ENCODE data around the gene STRN3. TPM values are rescaled to one million over a fixed set of nuclear protein-coding genes. Genes with fewer than 3 reads are reported as not detected.
A peak's percentile ranks its signal among the peaks of the same experiment; 100 is the strongest.

STRN3 gene
- total and polyA plus RNA-seq, 2 of the 4 experiments (the other 2 are of a cell fraction): 10.8 to 78.7 TPM

DNA sequence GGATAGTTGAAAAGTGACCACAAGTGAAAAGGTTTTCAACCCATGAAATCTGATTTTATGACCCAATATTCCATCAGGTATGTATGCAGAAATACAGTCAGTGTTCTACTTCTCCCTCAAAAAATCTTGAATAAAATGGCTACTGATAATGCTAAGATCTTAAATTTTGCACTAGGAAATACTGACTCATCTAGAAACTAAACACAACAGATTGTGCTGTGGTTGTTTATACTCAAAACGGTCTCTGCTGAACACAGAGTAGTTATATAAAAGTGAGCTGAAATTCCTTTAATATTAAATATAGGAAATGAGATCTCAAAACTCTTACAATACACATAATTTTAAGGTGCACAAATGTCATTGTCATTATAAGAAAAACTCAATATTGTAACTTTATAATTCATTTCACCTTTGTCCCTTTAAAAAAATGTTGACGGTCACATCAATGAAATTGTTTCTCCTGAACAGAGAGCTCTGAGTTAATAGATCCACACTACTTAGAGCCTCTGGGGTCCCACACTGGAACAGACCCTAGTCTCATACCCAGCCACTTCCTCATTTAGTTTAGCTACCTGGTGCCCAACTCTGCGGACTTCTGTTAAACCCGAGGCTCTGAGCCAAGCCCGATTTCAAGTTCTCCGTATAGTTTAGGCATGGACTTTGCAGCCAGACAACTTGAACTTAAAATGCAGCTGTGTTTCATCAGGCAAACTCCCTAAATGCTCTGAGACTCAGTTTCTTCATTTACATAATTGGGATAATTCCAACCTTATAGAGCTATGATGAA lies 142.5 kb downstream of the STRN3 start:
- Histone ChIP-seq H3K9me1 (ENCODE audit: insufficient read depth, low read length) (no peaks in the 10 kb centered on the region; the same call in 1 of the 2 replicates), H3K56ac (ENCODE audit: extremely low read depth, insufficient read depth, low read length) (no peak overlapping the region), H2BK20ac (ENCODE audit: low read depth, low read length) (no peak overlapping the region), H2BK15ac (ENCODE audit: low read depth, low read length) (no peak overlapping the region), H3K14ac (replicated peaks; ENCODE audit: low read depth, low read length) (no peak overlapping the region), H3K79me1 (ENCODE audit: low read depth in 1 of 2, low read length in 2 of 2) (no peaks in the 10 kb centered on the region), H2AK5ac (ENCODE audit: low read depth, low read length) (peak overlapping the region; percentile 25; the same call in 1 of the 2 replicates), H2AFZ (replicated peaks; ENCODE audit: low read length, poor library complexity) (no peak overlapping the region), H3K4me2 (ENCODE audit: low read depth, low read length) (no peak overlapping the region), H3K4me1 (ENCODE audit: control insufficient read depth, insufficient read depth, low read length) (peaks cover 2% of the 10 kb centered on the region; the same call in 1 of the 2 replicates), H3K4ac (ENCODE audit: low read depth, low read length) (no peak overlapping the region), H3K9me3 (ENCODE audit: control insufficient read depth, insufficient read depth, low read length) (no peaks in the 10 kb centered on the region), H2AK9ac (replicated peaks; ENCODE audit: low read depth, low read length, poor library complexity) (no peak overlapping the region), H4K8ac (ENCODE audit: low read depth in 2 of 2, low read length in 2 of 2) (no peak overlapping the region), H3K4me3 (ENCODE audit: insufficient read depth, low read depth, low read length) (no peak overlapping the region), H3K27me3 (ENCODE audit: control insufficient read depth, insufficient read depth, low read length) (peaks cover 2% of the 10 kb centered on the region; the same call in 1 of the 2 replicates), H3K27ac (ENCODE audit: insufficient read depth, low read length) (no peak overlapping the region), H3K36me3 (ENCODE audit: control insufficient read depth, insufficient read depth, low read length) (no peaks in the 10 kb centered on the region), H2BK120ac (ENCODE audit: low read depth, low read length) (no peak overlapping the region), H3K9ac (ENCODE audit: low read depth, low read length) (no peak overlapping the region), H4K91ac (ENCODE audit: insufficient read depth, low read depth, low read length) (no peak overlapping the region), H4K5ac (ENCODE audit: low read depth, low read length) (no peak overlapping the region), H2BK5ac (ENCODE audit: low read depth, low read length, poor library complexity, severe bottlenecking) (no peak overlapping the region), H3K18ac (ENCODE audit: low read depth, low read length) (no peak overlapping the region), H4K20me1 (ENCODE audit: insufficient read depth, low read length) (no peaks in the 10 kb centered on the region), H3K23ac (ENCODE audit: low read depth, low read length) (no peak overlapping the region)
- CTCF ChIA-PET: no interaction called here
- dilution Hi-C loops (cut with HindIII; ENCODE audit: low sequenced_read_pairs, unreplicated experiment) (no loop called here), in situ Hi-C loops (cut with MboI; ENCODE audit: low sequenced_read_pairs) (no loop called here), intact Hi-C loops (cut with micrococcal nuclease) (no loop called here)
- 67% methylated on average over 5 of the region's 6 CpGs; no CpG with 5 or more reads in 1 of the 2 experiments for whole genome bisulfite sequencing, 2 experiments (ENCODE audit: extremely low coverage in 2 of 2, insufficient read length in 1 of 2)
- peak; percentile 58; the same call in 1 of the 2 replicates for TF ChIP-seq FOS (IDR thresholded peaks at IDR 0.05; ENCODE audit: low read depth, low read length)
- TF ChIP-seq SMC3 (IDR thresholded peaks at IDR 0.05; ENCODE audit: low read depth, low read length): no peak
- no peak for TF ChIP-seq POLR2A (IDR thresholded peaks at IDR 0.05; ENCODE audit: low read depth, low read length)
- no peak for TF ChIP-seq NFE2L2 (IDR thresholded peaks at IDR 0.05; ENCODE audit: low read depth, low read length)
- no peak for TF ChIP-seq CEBPB (IDR thresholded peaks at IDR 0.05; ENCODE audit: low read depth, low read length)
- peak; percentile 71 for ATAC-seq (ENCODE audit: low read depth)
- POLR2A ChIA-PET (ENCODE audit: unreplicated experiment): no interaction called here
- no TSS peak for BruUV-seq (replicated peaks)
- DNase-seq: peak; percentile 58

Data from IMR-90 (cell line).